NK-92 (cell line): ENCODE measurements around the gene TMEM176B.

Source experiments
- DNase-seq: peaks from one replicate; lab custom pipeline; 2025; ENCODE audit not compliant: unreplicated experiment; lab: John Stamatoyannopoulos, UW

The TMEM176B gene

DNA sequence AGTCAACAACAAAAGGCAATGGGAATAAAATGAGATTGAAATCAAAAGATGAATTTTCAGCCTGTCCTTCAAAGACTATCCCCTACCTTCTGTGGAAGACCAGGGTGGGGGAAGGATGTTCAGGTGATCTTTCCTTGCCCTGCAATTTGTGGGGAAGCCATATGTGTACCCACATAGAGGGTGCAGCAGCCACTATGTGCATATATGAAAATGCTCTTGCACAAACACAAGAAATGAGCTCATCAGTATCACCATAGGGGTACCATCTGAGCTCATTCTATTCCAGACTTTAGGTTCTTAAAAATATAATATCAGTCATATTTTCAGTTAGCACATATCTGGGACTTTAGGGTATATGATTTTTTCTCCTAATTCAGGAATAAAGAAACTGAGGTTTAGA is 45.2 kb downstream of the TMEM176B start:
- DNase-seq = no peak

DNA sequence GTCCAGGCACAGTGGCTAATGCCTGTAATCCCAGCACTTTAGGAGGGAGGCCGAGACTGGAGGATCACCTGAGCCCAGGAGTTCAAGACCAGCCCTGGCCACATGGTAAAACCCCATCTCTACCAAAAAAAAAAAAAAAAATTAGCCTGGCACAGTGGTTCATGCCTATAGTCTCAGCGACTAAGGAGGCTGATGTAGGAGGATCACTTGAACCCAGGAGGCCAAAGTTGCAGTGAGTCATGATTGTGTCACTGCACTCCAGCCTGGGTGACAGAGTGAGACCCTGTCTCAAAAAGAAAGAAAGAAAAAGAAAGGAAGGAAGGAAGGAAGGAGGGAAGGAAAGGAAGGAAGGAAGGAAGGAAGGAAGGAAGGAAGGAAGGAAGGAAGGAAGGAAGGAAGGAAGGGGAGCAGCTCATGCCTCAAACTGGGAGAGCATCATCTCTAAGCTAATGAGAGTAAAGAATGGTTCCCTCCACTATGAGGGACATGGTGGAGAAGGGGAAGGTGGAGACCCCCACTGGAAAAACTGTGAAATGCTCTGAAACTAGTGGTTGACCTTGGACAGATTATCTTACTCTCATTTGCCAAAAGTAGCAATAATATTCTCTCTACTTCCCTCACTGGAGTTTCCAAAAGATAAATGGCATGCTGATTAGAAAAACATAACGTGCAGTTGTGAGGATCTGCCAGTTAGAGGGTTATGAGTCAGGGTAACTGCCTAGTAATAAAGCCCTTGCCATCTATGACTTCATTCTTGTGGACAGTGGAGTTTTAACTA is 46.1 kb downstream of the TMEM176B start:
- no peak for DNase-seq

DNA sequence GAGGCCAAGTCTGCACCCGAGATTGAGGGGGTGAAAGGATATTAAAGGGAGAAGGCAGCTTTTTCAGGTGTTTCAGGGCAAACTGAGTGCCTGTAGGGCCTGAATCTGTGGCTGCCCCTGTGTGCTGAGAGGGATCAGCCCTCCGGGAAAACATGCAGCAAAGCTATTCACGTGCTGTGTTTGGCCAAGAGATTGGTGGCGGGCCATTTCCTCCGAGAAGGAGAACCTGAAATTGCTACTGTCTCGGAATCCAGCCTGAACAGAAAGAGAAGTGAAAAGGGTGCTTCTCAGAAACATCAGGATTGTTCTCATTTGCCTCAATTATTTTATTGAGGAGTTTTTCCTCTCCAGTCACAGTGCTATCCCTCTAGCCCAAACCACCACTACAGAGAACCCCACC is 46.9 kb downstream of the TMEM176B start:
- no peak for DNase-seq

DNA sequence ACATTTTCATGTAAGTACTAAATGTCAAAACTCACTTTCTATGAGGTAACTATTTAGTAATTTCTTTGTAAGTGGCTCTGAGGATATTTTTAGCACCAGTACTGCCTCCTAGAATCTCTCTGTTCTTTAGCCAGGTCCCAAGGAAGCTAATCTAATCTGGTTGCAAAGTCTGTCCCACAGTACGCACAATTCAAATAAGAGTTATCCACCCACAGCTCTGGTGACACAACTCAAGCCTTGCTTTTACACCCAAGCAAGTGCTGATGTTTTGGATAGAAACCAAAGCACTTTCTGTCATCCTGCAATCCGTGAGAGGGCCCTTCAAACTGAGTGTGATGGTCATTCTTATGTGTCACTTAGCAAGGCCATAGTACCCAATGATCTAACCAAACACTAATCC is 48.5 kb downstream of the TMEM176B start:
- no peak for DNase-seq

DNA sequence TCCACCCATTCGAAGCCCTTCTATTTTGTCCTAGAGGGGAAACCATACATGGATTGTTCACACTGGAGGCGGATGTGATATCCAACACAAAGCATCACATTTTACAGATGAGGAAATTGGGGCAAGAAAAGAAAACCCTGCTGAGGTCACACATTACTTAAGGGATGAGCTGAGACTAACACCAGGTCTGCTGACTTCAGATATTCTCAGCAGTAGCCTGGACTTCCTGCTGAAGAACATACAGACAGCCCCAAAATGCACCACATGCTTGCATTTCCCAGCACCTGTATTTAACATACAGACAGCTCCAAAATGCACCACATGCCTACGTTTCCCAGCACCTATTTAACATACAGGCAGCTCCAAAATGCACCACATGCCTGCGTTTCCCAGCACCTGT is 51.8 kb downstream of the TMEM176B start:
- no peak for DNase-seq

DNA sequence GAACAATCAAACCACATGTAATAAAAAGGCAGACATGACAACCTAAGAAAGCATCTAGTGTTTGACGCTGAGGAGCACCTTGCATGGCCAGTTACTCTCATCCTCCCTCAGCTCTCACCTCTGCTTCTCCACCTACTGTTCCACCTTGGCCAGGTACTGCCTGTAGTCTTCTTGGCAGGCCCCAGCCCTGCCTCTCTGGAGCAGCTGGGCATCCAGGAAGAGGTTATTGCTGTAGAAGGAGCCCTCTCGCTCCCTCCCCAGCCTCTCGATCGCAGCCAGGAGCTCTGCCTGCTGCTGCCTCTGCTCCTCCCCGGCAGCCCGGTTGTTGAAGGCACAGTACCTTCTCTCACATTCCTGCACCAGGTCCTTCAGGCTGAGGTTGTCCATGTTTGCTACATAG is 53.2 kb downstream of the TMEM176B start:
- no peak for DNase-seq

DNA sequence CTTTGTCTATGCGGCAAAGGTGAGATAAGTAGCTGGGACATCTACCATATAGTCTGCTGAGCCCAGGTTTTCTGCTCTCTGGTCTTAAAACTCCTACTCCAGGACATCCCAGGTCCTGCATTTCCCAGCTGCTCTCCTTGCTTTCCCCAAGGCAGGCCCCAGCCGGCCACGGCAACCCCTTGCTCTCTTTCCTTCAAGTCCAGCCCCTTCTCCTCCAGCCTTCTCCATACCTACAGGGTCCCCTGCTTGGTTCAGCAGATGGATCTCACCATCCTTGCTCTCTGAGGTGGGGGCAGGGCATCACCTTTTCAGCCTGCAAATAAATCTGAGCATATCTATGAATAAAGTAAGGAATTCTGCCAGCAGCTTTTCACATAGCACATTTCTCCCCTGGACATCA is 54.3 kb downstream of the TMEM176B start:
- no peak for DNase-seq

DNA sequence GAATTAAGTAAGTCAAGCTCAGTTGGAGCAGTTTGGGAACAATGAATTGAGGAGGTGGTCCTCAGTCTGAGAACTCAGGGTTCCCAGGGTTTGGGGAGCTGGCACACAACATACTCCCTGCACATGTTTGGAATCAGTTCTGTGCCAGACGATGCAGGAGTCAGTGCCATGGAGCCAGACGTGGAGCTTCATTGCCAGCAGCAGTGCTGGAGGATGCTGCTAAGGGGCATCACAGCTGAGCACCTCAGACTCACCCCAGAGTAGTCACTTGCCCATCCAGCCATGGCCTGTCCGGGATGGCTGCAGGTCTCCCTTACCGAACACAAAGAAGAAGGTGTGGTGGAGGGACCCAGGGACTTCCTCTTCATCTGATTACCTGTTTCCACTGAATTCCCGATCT is 55.1 kb downstream of the TMEM176B start:
- no peak for DNase-seq

DNA sequence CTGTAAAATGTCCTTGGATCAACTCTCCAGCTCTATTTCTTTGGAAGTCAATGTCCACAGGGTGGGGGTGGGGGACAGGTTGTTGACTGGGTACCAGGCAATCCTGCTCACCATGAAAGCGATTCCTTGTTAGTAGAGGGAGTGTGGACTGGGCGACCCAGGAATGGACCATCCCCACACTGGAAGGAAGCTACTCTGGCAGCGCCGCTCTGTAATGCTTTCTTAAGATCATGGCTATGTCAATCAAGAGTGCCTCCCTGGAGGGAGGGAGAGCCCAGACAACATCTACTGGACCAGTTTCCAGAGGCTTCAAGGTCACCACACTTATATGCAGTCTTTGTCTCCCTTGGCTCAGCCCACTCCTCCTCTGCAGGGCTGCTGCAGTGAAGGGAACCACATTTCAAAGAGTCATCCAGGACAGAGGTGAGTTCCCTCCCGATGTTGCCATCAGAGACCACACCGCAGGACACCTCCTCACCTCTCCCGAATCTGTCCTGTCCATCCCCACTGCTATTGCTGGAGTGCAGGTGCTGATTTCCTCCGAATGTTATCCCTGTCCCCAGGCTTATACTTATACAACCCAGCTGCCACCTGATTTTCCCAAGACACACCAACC is 56.0 kb downstream of the TMEM176B start:
- no peak for DNase-seq

DNA sequence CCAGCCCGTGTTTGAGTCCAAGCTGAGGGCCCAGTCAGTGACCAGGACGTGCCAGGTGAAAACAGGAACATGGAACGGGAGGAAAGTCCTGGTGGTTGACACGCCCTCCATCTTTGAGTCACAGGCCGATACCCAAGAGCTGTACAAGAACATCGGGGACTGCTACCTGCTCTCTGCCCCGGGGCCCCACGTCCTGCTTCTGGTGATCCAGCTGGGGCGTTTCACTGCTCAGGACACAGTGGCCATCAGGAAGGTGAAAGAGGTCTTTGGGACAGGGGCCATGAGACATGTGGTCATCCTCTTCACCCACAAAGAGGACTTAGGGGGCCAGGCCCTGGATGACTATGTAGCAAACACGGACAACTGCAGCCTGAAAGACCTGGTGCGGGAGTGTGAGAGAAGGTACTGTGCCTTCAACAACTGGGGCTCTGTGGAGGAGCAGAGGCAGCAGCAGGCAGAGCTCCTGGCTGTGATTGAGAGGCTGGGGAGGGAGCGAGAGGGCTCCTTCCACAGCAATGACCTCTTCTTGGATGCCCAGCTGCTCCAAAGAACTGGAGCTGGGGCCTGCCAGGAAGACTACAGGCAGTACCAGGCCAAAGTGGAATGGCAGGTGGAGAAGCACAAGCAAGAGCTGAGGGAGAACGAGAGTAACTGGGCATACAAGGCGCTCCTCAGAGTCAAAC is 57.7 kb downstream of the TMEM176B start:
- DNase-seq = no peak
